Mesothelial cell of epicardium (in vitro differentiated cells): ENCODE data around the gene USP46. TPM values are rescaled to one million over a fixed set of nuclear protein-coding genes. Genes with fewer than 3 reads are reported as not detected.

Source experiments
- DNase-seq, 2 experiments: peaks; one replicate each; pipeline ENCODE4 v3.0.0; 2021; ENCODE audit warnings: low spot score in 2 of 2; ENCODE audit not compliant: unreplicated experiment in 2 of 2
- H3K27ac Mint-ChIP-seq: 2 replicates; pipeline ENCODE4 v1.8.0; 2021; ENCODE audit warnings: mixed read lengths
- H3K27me3 Mint-ChIP-seq: 2 replicates; pipeline ENCODE4 v1.8.0; 2021; ENCODE audit warnings: low read depth, mixed read lengths
- H3K36me3 Mint-ChIP-seq: 2 replicates; pipeline ENCODE4 v1.8.0; 2021; ENCODE audit warnings: mixed read lengths
- H3K4me1 Mint-ChIP-seq: 2 replicates; pipeline ENCODE4 v1.8.0; 2021; ENCODE audit warnings: mixed read lengths
- H3K4me3 Mint-ChIP-seq: 2 replicates; pipeline ENCODE4 v1.8.0; 2021; ENCODE audit warnings: mild to moderate bottlenecking, moderate library complexity, mixed read lengths
- H3K9me3 Mint-ChIP-seq: 2 replicates; pipeline ENCODE4 v1.8.0; 2021; ENCODE audit warnings: mixed read lengths
- total RNA-seq: library from RNA; stranded (reverse); gene quantifications from 3 replicates; pipeline ENCODE4 v1.2.1, GENCODE V29; 2021
- TF ChIP-seq, protein P1 (sequence below): fragments of 200-600 bp; sonication (generic); IDR thresholded peaks from one replicate; pipeline ENCODE4 v1.5.0; 2021; ENCODE audit warnings: antibody characterized with exemption; ENCODE audit not compliant: unreplicated experiment

The USP46 gene
- total RNA-seq, 1 donor from 2014 or later, result 39.2 TPM

DNA sequence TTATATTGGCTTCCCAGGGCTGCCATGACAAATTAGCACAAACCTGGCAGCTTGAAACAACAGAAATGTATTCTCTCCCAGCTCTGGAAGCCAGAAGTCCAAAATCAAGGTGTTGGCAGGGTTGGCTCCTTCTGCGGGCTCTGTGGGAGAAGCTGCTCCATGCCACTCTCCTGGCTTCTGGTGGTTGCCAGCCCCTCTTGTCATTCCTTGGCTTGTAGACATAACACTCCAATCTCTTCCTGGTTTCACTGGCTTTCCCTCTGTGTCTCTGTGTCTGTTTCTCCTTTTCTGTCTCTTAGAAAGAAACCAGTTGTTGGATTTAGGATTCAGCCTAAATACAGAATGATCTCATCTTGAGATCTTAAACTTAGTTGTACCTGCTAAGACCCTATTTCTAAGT, 85.5 kb downstream of the USP46 start:
- TF ChIP-seq, protein P1, sequence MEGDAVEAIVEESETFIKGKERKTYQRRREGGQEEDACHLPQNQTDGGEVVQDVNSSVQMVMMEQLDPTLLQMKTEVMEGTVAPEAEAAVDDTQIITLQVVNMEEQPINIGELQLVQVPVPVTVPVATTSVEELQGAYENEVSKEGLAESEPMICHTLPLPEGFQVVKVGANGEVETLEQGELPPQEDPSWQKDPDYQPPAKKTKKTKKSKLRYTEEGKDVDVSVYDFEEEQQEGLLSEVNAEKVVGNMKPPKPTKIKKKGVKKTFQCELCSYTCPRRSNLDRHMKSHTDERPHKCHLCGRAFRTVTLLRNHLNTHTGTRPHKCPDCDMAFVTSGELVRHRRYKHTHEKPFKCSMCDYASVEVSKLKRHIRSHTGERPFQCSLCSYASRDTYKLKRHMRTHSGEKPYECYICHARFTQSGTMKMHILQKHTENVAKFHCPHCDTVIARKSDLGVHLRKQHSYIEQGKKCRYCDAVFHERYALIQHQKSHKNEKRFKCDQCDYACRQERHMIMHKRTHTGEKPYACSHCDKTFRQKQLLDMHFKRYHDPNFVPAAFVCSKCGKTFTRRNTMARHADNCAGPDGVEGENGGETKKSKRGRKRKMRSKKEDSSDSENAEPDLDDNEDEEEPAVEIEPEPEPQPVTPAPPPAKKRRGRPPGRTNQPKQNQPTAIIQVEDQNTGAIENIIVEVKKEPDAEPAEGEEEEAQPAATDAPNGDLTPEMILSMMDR, result no peak
- H3K4me3 Mint-ChIP-seq, result no peak overlapping the region
- no peak for DNase-seq
- peaks cover 8% of the 10 kb centered on the region for H3K9me3 Mint-ChIP-seq
- H3K27me3 Mint-ChIP-seq, result no peaks in the 10 kb centered on the region
- H3K27ac Mint-ChIP-seq, result no peak overlapping the region
- H3K36me3 Mint-ChIP-seq, result peaks cover 4% of the 10 kb centered on the region
- no peaks in the 10 kb centered on the region for H3K4me1 Mint-ChIP-seq

DNA sequence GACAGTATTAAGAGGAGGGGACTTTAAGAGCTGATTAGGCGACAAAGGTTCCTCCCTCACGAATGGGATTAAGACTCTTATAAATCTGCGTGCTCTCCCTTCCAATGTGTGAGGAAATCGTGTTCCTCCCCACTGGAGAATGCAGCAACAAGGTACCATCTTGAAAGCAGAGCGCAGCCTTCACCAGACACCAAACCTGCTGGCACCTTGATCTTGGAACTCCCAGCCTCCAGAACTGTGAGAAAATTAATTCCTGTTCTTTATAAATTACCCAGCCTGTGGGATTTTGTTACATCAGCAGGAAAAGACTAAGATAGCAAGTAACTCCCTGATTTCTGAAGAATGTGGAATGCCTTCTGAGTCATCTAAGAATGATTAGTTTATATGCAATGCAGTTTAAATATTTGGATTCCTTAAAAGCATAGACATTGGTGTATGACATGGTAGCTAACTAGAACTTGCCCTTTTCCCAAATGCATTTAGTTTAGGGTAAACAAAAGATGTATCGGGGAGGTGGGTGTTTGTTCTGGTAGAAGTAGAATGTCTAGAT, 86.1 kb downstream of the USP46 start:
- Mint-ChIP-seq H3K27ac (no peak overlapping the region), H3K27me3 (no peaks in the 10 kb centered on the region), H3K9me3 (peaks cover 8% of the 10 kb centered on the region), H3K36me3 (peaks cover 4% of the 10 kb centered on the region), H3K4me3 (no peak overlapping the region), H3K4me1 (peaks cover 3% of the 10 kb centered on the region)
- TF ChIP-seq, protein P1, result no peak
- DNase-seq, result no peak

DNA sequence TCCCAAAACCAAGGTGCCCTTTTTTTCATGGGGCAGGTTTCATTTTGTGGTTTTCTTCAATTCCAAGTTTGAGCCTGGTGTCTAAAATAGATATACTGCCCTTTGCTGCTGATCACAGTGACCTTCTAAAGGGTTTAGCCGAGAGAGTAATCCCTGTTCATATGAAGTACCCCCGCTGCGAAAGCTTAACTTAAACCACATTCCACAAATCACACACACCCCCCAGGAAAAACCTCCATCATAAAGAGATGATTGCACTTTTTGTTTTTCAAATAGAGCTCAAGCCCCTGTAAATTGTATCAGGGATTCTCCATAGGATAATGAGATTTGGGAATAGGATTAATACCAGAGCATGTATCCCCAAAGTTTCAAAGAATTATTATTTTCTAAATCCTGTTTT, 90.8 kb downstream of the USP46 start:
- Mint-ChIP-seq H3K27ac (no peak overlapping the region), H3K27me3 (no peaks in the 10 kb centered on the region), H3K9me3 (peaks cover 8% of the 10 kb centered on the region), H3K36me3 (peaks cover 4% of the 10 kb centered on the region), H3K4me3 (no peak overlapping the region), H3K4me1 (peaks cover 3% of the 10 kb centered on the region)
- DNase-seq, result no peak
- TF ChIP-seq, protein P1, result no peak

DNA sequence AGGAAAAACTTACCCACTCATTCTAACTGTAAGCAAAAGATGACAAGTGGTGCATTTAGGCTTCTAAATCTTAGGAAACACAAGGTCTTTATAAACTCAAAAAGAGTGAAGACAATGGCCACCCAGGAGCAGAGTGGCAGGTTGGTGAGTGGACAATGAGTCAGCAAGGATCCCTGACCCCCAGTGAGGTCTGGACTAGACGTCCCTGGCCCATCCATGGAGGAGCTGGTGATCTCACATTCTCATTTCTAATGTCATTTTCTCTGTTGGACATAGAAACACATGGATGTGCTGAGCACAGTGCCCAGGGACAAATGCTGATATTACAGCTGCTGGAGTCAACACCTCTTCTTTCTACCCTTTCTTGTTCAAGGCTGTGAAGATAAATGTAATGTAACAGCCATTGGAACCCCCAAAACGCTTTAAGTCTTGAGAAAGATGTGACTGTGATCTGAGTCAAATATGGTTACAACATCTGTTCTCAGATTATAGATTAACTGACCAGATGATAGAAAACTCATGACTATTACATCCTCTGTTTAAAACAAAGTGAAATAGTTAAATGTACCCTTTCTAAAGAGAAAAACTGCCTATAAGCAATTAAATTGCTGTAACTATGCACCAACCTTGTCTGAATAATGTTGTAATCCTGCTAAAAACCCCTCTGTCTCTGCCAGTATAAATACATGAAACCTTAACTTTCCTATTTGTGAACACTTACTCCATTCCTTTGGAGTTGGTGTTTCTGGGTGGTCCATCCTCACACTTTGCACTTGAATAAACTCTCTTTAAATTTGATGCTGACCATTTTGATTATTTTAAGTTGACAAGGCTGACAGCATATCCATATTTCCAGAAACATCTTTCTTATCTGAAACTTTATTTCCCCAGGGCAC, 92.7 kb downstream of the USP46 start:
- Mint-ChIP-seq H3K36me3 (no peaks in the 10 kb centered on the region), H3K9me3 (no peaks in the 10 kb centered on the region), H3K4me1 (peaks cover 3% of the 10 kb centered on the region), H3K27me3 (no peaks in the 10 kb centered on the region), H3K4me3 (no peak overlapping the region), H3K27ac (no peak overlapping the region)
- DNase-seq, result no peak
- TF ChIP-seq, protein P1, result no peak

DNA sequence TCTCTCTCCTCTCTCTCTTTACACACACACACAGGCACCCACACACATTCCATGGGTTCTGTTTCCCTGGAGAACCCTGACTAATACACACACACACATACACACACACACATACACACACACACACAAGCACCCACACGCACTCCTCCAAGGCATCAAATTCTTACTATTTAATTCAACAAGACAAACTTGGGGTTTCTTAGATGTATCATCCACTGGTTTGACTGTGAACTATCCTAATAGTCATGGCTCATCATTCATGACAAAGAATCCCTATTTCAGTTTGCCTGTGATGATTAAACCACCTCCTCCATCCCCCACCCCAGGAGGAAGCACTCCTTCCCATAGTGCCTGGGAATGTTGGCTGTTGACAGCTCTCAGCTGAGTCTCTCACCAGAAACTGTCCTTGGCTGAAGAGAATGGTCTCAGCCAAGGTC, 98.2 kb downstream of the USP46 start:
- H3K4me3 Mint-ChIP-seq, result no peak overlapping the region
- TF ChIP-seq, protein P1, result no peak
- H3K4me1 Mint-ChIP-seq, result no peaks in the 10 kb centered on the region
- H3K27me3 Mint-ChIP-seq, result no peaks in the 10 kb centered on the region
- DNase-seq, result no peak
- no peaks in the 10 kb centered on the region for H3K36me3 Mint-ChIP-seq
- no peak overlapping the region for H3K27ac Mint-ChIP-seq
- H3K9me3 Mint-ChIP-seq, result no peaks in the 10 kb centered on the region
